HepG2 (cell line): ENCODE data around the gene SDC1. TPM values are rescaled to one million over a fixed set of nuclear protein-coding genes. Genes with fewer than 3 reads are reported as not detected.

Experiments
- ADNP ChIP-seq: sonication (generic); formaldehyde crosslinking; IDR thresholded peaks from 2 replicates; pipeline ENCODE4 v1.4.0; 2020; ENCODE audit warnings: missing genetic modification reagents
- AKAP8 ChIP-seq: sonication (generic); formaldehyde crosslinking; IDR thresholded peaks from 2 replicates; pipeline ENCODE4 v1.5.1; 2020; ENCODE audit warnings: mild to moderate bottlenecking, missing genetic modification reagents
- ASH2L ChIP-seq: fragments of 300-600, 200-600 bp; sonication (generic); IDR thresholded peaks from 2 replicates; pipeline ENCODE4 v1.7.0; 2017; ENCODE audit warnings: low read depth, mild to moderate bottlenecking, moderate library complexity, mixed read lengths, low read length; ENCODE audit not compliant: insufficient read length
- HES4 ChIP-seq: sonication (generic); formaldehyde crosslinking; IDR thresholded peaks from 2 replicates; pipeline ENCODE4 v1.9.0; 2021; ENCODE audit warnings: mild to moderate bottlenecking, missing genetic modification reagents, borderline replicate concordance
- HNRNPL ChIP-seq: fragments of 200-400 bp; formaldehyde crosslinking; IDR thresholded peaks from 2 replicates; pipeline ENCODE4 v1.6.1; 2017; ENCODE audit warnings: mild to moderate bottlenecking, low read depth, low read length
- MBD4 ChIP-seq: IDR thresholded peaks from 2 replicates; pipeline ENCODE4 v1.6.1; 2012; ENCODE audit warnings: low read length, inconsistent platforms, borderline replicate concordance
- MLX ChIP-seq: IDR thresholded peaks from 2 replicates; pipeline ENCODE4 v1.6.1; 2016
- MXI1 ChIP-seq: IDR thresholded peaks from 3 replicates; pipeline ENCODE4 v1.6.1; 2012; ENCODE audit warnings: low read depth, low read length, inconsistent platforms, borderline replicate concordance
- PBX3 ChIP-seq: sonication (generic); formaldehyde crosslinking; IDR thresholded peaks from 2 replicates; pipeline ENCODE4 v1.8.1; 2023; ENCODE audit warnings: missing genetic modification reagents, inconsistent platforms, borderline replicate concordance
- POLR2G ChIP-seq: fragments of 200-400 bp; formaldehyde crosslinking; IDR thresholded peaks from 2 replicates; pipeline ENCODE4 v1.6.1; 2018; ENCODE audit warnings: mild to moderate bottlenecking, low read depth, low read length, moderate library complexity
- SKI ChIP-seq: fragments of 450-650 bp; IDR thresholded peaks from one replicate; pipeline ENCODE4 v1.6.1; 2018; ENCODE audit warnings: mild to moderate bottlenecking; ENCODE audit not compliant: partially characterized antibody
- SMAD1 ChIP-seq: sonication (generic); formaldehyde crosslinking; IDR thresholded peaks from 2 replicates; pipeline ENCODE4 v1.4.0; 2020; ENCODE audit warnings: missing genetic modification reagents, low read depth, mild to moderate bottlenecking, borderline replicate concordance
- ZNF496 ChIP-seq: sonication (generic); formaldehyde crosslinking; IDR thresholded peaks from 2 replicates; pipeline ENCODE4 v1.8.1; 2023; ENCODE audit warnings: mild to moderate bottlenecking, moderate library complexity, missing genetic modification reagents; ENCODE audit not compliant: insufficient replicate concordance
- ZNF556 ChIP-seq: sonication (generic); formaldehyde crosslinking; IDR thresholded peaks from 2 replicates; pipeline ENCODE4 v1.4.0; 2020; ENCODE audit warnings: mild to moderate bottlenecking, missing genetic modification reagents, borderline replicate concordance
- ZNF598 ChIP-seq: sonication (generic); formaldehyde crosslinking; IDR thresholded peaks from 2 replicates; pipeline ENCODE4 v1.5.1; 2020; ENCODE audit warnings: mild to moderate bottlenecking, missing genetic modification reagents, borderline replicate concordance
- ZNF781 ChIP-seq: sonication (generic); formaldehyde crosslinking; IDR thresholded peaks from 2 replicates; pipeline ENCODE4 v1.5.1; 2020; ENCODE audit warnings: borderline replicate concordance, mild to moderate bottlenecking, missing genetic modification reagents; ENCODE audit errors: not compliant biosample characterization
- ZSCAN20 ChIP-seq: sonication (generic); formaldehyde crosslinking; IDR thresholded peaks from 2 replicates; pipeline ENCODE4 v1.4.0; 2020; ENCODE audit warnings: missing genetic modification reagents, mild to moderate bottlenecking, borderline replicate concordance
- ZSCAN9 ChIP-seq: IDR thresholded peaks from 2 replicates; pipeline ENCODE4 v1.6.1; 2016; ENCODE audit warnings: borderline replicate concordance
- ZUFSP ChIP-seq: sonication (generic); formaldehyde crosslinking; IDR thresholded peaks from 2 replicates; pipeline ENCODE4 v1.9.0; 2021; ENCODE audit warnings: missing genetic modification reagents, mild to moderate bottlenecking, borderline replicate concordance
- polyA plus RNA-seq, 8 experiments: library from polyadenylated mRNA; depleted of rRNA in 3 of 8; stranded (reverse) in 7 of 8; unstranded in 1 of 8; fragments of >200 nt; fragmentation: Illumina TruSeq in 4 of 8; extraction: Trizol in 4 of 8; gene quantifications; 2 replicates each; pipeline versions ENCODE4 v1.2.1 to v1.2.3, GENCODE V29; 2011 to 2016; ENCODE audit warnings: low read depth in 4 of 8, missing spikeins in 1 of 8, mixed read lengths in 1 of 8; ENCODE audit not compliant: insufficient read depth in 1 of 8
- total RNA-seq, 5 experiments: library from RNA; depleted of rRNA; stranded (reverse); fragments of >200 nt; fragmentation: Illumina TruSeq; extraction: Trizol; gene quantifications; 2 replicates each; pipeline ENCODE4 v1.2.3, GENCODE V29; 2016; ENCODE audit warnings: low read depth in 1 of 5
- TF ChIP-seq, protein P1 (sequence below): sonication (generic); formaldehyde crosslinking; IDR thresholded peaks from 2 replicates; pipeline ENCODE4 v1.8.0; 2022; ENCODE audit warnings: mild to moderate bottlenecking, missing genetic modification reagents, moderate library complexity
- TF ChIP-seq, protein P2 (sequence below): sonication (generic); formaldehyde crosslinking; IDR thresholded peaks from 2 replicates; pipeline ENCODE4 v1.4.0; 2020; ENCODE audit warnings: missing genetic modification reagents, mild to moderate bottlenecking, borderline replicate concordance

The SDC1 gene
- total and polyA plus RNA-seq, 2 of the 13 experiments (the other 11 are each of a cell fraction or from before 2014, with no cell fraction given) = 108 to 119 TPM

DNA sequence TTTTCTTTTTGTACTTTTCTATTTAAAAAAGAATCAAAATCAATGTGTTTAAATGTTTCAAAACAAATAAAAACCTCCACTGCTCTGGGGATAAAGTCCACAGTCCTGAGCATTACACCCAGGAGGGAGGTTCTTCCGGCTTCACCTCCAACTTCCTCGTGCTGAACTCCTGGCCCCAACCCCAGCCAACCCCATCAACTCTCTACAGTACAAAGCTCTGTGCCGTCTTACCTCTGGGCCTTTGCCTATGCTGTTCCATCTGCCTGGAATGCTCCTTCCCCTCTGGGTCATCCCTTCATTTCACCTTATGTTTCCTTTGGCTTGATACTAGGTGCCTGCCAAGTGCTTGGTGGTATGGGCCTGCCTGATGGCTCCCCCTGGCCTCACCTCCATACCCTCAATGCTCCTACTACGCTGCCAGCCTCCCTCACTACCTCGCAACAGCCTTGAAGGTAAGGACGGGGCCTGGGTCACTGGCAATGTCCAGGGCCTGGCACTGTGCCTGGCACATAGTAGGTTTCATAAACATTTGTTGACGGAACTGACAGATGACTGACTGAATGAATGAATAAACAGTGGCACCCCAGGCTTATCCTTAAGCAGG, 28.8 kb downstream of the SDC1 start (continued):
- TF ChIP-seq ZUFSP (CRISPR knock-in tag) (no peak), ASH2L (no peak), ZSCAN9 (CRISPR knock-in tag) (peak; percentile 39; the same call in 1 of the 2 replicates), MLX (peak; percentile 71; the same call in 1 of the 2 replicates), ZSCAN20 (CRISPR knock-in tag) (no peak), ZNF598 (CRISPR knock-in tag) (peak; percentile 93; the same call in 1 of the 2 replicates), PBX3 (CRISPR knock-in tag) (no peak), SMAD1 (no peak), ZNF781 (CRISPR knock-in tag) (peak; percentile 70), ZNF496 (no peak), ZNF556 (CRISPR knock-in tag) (peak; percentile 40; the same call in 1 of the 2 replicates), HES4 (CRISPR knock-in tag) (no peak; the same call in 1 of the 2 replicates), MXI1 (no peak; the same call in 2 of the 3 replicates), SKI (no peak), POLR2G (no peak), HNRNPL (no peak), AKAP8 (CRISPR knock-in tag) (0 out of 2 replicates have a peak, but pooled peaks have one; percentile 29), MBD4 (no peak; the same call in 1 of the 2 replicates), ADNP (CRISPR knock-in tag) (peak; percentile 75)
- TF ChIP-seq, protein P1, sequence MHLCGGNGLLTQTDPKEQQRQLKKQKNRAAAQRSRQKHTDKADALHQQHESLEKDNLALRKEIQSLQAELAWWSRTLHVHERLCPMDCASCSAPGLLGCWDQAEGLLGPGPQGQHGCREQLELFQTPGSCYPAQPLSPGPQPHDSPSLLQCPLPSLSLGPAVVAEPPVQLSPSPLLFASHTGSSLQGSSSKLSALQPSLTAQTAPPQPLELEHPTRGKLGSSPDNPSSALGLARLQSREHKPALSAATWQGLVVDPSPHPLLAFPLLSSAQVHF (CRISPR knock-in tag) = no peak
- TF ChIP-seq, protein P2, sequence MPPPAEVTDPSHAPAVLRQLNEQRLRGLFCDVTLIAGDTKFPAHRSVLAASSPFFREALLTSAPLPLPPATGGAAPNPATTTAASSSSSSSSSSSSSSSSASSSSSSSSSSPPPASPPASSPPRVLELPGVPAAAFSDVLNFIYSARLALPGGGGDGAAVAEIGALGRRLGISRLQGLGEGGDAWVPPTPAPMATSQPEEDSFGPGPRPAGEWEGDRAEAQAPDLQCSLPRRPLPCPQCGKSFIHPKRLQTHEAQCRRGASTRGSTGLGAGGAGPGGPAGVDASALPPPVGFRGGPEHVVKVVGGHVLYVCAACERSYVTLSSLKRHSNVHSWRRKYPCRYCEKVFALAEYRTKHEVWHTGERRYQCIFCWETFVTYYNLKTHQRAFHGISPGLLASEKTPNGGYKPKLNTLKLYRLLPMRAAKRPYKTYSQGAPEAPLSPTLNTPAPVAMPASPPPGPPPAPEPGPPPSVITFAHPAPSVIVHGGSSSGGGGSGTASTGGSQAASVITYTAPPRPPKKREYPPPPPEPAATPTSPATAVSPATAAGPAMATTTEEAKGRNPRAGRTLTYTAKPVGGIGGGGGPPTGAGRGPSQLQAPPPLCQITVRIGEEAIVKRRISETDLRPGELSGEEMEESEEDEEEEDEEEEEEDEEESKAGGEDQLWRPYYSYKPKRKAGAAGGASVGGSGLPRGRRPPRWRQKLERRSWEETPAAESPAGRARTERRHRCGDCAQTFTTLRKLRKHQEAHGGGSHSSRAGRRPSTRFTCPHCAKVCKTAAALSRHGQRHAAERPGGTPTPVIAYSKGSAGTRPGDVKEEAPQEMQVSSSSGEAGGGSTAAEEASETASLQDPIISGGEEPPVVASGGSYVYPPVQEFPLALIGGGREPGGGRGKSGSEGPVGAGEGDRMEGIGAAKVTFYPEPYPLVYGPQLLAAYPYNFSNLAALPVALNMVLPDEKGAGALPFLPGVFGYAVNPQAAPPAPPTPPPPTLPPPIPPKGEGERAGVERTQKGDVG (CRISPR knock-in tag) = peak; percentile 45; the same call in 1 of the 2 replicates
